Measurements from ENCODE around the gene MTRF1. TPM values are rescaled to one million over a fixed set of nuclear protein-coding genes. Genes with fewer than 3 reads are reported as not detected.

MTRF1 gene
- total and polyA plus RNA-seq, 9 of the 15 experiments (the other 6 are each of a cell fraction or from before 2014, with no cell fraction given): 12.5 to 33.7 (median 20.1) TPM

DNA sequence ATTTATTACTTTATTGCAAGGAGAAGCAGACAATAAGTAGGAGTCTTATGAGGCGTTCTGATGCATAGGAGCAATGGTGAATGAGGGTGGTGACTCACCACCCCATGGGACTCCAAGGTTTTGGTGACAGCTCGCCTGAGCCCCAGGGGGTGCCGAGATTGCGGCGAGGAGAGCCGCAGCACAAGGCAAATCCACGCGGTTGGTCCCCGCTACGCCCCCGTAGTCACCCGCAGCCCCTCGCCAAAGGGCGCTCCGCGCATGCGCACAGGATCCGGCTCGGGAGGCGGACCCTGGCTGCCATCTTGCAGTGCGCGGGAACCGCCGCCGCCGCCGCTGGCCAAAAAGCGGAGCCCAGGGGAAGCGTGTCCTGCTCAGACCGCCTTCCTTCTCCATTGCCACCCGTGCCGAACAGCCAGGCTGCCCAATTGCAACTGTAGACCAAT, 47.6 kb upstream of the MTRF1 start, which contains the start of gene NAA16 (continued):
- TF ChIP-seq SMARCE1 (IDR thresholded peaks at IDR 0.05) (no peak), NONO (IDR thresholded peaks at IDR 0.05; ENCODE audit: low read depth in 2 of 2, low read length in 1 of 2) (no peak), MAZ (CRISPR knock-in tag; conservative IDR thresholded peaks at IDR 0.05 in 1 of 2, IDR thresholded peaks at IDR 0.05 in 1 of 2) (peak in 1 of 2 experiments; percentile 13; a peak in 1 of 4 replicates), ZNF584 (CRISPR knock-in tag; IDR thresholded peaks at IDR 0.05; ENCODE audit: low read depth) (no peak), BHLHE40 (IDR thresholded peaks at IDR 0.05; ENCODE audit: low read length) (peak; percentile 66; the same call in 1 of the 2 replicates), MTA1 (IDR thresholded peaks at IDR 0.05; ENCODE audit: borderline replicate concordance) (no peak), PRPF4 (IDR thresholded peaks at IDR 0.05; ENCODE audit: insufficient read depth, low read depth, low read length, poor library complexity, severe bottlenecking) (no peak), TRIM24 (IDR thresholded peaks at IDR 0.05) (no peak), TCF15 (CRISPR knock-in tag; IDR thresholded peaks at IDR 0.05) (no peak), LEF1 (IDR thresholded peaks at IDR 0.05) (no peak), RBBP5 (IDR thresholded peaks at IDR 0.05; ENCODE audit: borderline replicate concordance, insufficient read depth, low read length, poor library complexity, severe bottlenecking) (no peak), ZNF224 (CRISPR knock-in tag; IDR thresholded peaks at IDR 0.05) (no peak), RBM14 (IDR thresholded peaks at IDR 0.05; ENCODE audit: borderline replicate concordance, insufficient read depth, low read depth, low read length) (no peak), TAF9B (IDR thresholded peaks at IDR 0.05; ENCODE audit: partially characterized antibody) (peak; percentile 49), ZNF121 (CRISPR knock-in tag; conservative IDR thresholded peaks at IDR 0.05) (no peak), SIRT6 (IDR thresholded peaks at IDR 0.05; ENCODE audit: low read depth, low read length) (no peak), E2F8 (IDR thresholded peaks at IDR 0.05; ENCODE audit: low read depth, partially characterized antibody) (peak; percentile 72), ZNF316 (IDR thresholded peaks at IDR 0.05) (no peak), ZNF780A (CRISPR knock-in tag; IDR thresholded peaks at IDR 0.05) (no peak), RBM17 (IDR thresholded peaks at IDR 0.05; ENCODE audit: borderline replicate concordance, low read depth, low read length) (no peak)
- TF ChIP-seq, protein P1, sequence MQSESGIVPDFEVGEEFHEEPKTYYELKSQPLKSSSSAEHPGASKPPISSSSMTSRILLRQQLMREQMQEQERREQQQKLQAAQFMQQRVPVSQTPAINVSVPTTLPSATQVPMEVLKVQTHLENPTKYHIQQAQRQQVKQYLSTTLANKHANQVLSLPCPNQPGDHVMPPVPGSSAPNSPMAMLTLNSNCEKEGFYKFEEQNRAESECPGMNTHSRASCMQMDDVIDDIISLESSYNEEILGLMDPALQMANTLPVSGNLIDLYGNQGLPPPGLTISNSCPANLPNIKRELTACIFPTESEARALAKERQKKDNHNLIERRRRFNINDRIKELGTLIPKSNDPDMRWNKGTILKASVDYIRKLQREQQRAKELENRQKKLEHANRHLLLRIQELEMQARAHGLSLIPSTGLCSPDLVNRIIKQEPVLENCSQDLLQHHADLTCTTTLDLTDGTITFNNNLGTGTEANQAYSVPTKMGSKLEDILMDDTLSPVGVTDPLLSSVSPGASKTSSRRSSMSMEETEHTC (IDR thresholded peaks at IDR 0.05): peak; percentile 74
- TF ChIP-seq, protein P2, sequence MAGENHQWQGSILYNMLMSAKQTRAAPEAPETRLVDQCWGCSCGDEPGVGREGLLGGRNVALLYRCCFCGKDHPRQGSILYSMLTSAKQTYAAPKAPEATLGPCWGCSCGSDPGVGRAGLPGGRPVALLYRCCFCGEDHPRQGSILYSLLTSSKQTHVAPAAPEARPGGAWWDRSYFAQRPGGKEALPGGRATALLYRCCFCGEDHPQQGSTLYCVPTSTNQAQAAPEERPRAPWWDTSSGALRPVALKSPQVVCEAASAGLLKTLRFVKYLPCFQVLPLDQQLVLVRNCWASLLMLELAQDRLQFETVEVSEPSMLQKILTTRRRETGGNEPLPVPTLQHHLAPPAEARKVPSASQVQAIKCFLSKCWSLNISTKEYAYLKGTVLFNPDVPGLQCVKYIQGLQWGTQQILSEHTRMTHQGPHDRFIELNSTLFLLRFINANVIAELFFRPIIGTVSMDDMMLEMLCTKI (IDR thresholded peaks at IDR 0.05; ENCODE audit: partially characterized antibody): no peak
